Nucleus accumbens (tissue), 56 donors: ENCODE data around the gene MAST4.

Experiments
- DNase-seq, 56 donors: peaks; one replicate each; lab custom pipeline; 2025; lab: John Stamatoyannopoulos, UW

MAST4 gene

DNA sequence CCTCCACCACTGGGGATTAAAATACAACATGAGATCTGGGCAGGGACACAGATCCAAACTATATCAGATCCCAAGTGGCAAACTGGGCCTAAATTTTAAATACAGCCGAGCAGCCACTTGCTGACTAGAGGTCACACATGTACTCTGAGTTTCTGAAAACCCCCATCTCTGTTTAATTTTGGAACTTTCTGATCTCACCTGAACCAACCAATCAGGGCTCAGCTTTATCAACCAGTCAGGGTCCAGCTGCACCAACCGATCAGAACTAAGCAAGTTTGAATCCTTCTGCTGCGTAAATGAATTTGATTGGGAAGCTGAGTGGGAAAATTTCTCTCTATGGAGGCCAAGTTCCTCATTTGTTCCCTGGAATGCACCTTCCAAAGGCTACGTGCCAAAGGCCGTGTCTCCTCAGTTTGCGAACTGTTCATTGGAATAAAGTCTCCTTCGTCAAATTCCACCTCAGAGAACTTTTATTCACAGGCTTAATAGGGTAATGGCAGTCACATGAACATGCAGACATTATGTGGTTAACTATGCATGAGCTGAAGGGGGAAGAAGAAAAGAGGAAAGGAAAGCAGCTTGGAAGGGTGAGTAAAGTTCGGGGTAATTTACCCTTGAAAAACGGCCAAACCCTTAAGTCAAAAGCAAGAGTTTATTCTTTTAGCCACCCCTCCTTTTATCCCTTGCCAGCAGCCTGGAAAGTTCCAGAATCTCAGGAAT, 596.7 kb downstream of the MAST4 start:
- DNase-seq = peak in 3 of 56 donors; percentile 5 to 8 (median 6)

DNA sequence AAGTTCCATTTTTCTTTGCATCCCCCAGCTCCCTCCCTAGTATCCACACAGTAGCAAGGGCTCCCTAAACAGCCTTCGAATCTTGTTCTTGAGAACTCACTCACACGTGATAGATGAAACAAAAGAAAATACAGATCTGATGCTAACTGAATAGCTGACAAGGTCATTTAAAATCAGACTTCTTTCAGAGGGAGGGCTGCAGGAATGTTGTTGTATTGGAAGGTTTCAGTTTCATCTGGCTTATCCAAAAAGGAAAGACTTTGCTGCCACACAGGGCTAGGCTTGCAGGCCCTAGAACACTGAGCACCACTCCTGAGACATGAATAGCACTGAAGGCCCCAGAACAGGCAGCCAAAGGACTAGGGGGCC, 597.2 kb downstream of the MAST4 start:
- DNase-seq = peak in 2 of 56 donors; percentile 16 to 29

DNA sequence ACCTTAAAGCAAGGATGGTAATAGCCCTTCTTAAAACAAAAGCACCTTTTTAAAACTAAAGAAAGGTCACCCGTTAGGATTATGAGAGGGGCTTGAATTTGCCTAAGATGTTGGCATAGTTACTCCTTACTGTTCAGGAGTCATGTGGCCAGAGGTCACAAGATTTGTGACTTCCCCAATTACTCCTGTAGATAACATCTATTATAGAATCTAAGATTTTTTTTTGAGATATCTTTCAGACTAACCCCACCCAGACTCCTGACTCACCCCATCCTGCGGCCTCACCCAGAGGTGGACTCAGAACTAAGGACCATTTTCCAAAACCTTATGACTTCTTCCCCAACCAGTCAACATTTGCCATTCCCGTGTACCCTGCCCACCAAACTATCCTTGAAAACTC, 598.0 kb downstream of the MAST4 start:
- no peak for DNase-seq

- DNase-seq = peak in 3 of 56 donors; percentile 11 to 29 (median 17)
Measured at GRCh38 chr5:67195406-67196275, 599.4 kb downstream of the MAST4 start.

DNA sequence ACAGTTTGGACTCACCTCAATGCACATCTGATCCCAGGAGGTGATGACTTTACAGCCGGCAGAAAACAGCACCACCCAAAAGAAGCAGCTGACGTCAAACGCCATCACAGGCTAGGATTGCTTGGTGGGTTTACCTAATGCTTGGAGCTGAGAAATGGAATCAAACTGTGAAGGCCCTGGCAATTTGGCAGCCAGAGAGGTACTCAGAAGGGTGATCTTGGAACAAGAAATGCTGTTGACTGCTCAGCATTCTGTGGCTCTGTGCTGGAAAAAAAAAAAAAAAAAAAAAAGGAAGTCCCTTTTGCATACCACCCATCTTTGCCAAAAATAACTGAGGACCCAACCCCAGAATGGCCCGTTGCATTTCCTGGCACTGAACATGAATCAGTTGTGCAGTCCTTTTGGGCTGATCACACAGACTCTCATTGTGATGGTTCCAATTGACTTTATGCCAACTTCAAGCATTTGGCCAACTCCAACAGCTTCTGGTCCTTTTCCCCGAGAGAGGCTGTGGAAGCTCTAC, 600.4 kb downstream of the MAST4 start, which contains the start of gene CD180:
Gene CD180 (minus strand): TSS at position 263 of the 523 bp plus-strand sequence. CDS start 158 bp downstream, at position 105.
- peak in 45 of 56 donors; percentile 15 to 82 (median 57) for DNase-seq

- DNase-seq = no peak
Measured at GRCh38 chr5:67197536-67197935, 601.3 kb downstream of the MAST4 start.

DNA sequence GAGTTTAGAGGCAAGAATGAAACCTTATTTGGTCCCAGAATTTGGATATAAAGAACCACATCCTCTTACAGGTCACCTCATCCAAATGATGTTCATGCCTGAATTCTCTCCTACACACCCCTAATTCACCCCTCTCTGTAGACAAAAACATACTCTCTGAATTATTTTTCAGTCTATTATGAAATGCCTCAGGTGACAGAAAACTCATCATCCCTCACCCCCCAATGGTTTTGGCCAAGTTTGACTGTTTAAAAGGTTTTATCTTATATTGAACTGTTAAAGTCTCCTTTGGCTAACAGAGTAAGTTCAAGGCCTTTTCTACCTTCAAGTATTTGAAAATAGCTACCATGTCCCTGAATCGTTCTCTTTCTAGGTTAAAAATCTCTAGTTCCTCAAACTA, 602.7 kb downstream of the MAST4 start:
- DNase-seq = no peak

- no peak for DNase-seq
Measured at GRCh38 chr5:67199859-67200258, 603.7 kb downstream of the MAST4 start.

GRCh38 chr5:67200809-67201562, 604.8 kb downstream of the MAST4 start:
- DNase-seq = no peak

- DNase-seq = no peak
Measured at GRCh38 chr5:67201897-67202549, 605.8 kb downstream of the MAST4 start.

- no peak for DNase-seq
Measured at GRCh38 chr5:67202828-67203227, 606.6 kb downstream of the MAST4 start.

- DNase-seq = no peak
Measured at GRCh38 chr5:67203701-67204074, 607.5 kb downstream of the MAST4 start.

- no peak for DNase-seq
Measured at GRCh38 chr5:67204821-67205220, 608.6 kb downstream of the MAST4 start.

- no peak for DNase-seq
Measured at GRCh38 chr5:67205981-67206380, 609.8 kb downstream of the MAST4 start.

DNA sequence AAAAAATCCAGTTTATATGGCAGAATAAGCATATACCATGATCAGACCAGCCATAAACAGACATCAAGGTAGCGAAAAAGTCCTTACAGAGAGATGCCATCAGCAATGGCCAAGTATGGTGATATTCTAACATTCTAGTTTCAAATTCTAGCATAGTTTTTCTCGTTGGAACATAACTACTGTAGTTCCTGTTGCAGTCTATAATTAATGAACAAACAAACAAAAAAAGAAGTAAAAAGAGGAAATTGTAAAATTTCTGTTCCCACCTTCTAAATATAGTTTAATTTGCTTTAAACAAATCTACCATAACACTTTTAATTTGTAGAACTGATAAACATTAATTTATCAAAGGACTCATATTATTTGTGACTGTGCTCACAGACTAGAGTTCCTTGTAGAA, 610.3 kb downstream of the MAST4 start:
- DNase-seq = no peak

- no peak for DNase-seq
Measured at GRCh38 chr5:67206929-67207328, 610.7 kb downstream of the MAST4 start.

- no peak for DNase-seq
Measured at GRCh38 chr5:67208403-67208802, 612.2 kb downstream of the MAST4 start.

DNA sequence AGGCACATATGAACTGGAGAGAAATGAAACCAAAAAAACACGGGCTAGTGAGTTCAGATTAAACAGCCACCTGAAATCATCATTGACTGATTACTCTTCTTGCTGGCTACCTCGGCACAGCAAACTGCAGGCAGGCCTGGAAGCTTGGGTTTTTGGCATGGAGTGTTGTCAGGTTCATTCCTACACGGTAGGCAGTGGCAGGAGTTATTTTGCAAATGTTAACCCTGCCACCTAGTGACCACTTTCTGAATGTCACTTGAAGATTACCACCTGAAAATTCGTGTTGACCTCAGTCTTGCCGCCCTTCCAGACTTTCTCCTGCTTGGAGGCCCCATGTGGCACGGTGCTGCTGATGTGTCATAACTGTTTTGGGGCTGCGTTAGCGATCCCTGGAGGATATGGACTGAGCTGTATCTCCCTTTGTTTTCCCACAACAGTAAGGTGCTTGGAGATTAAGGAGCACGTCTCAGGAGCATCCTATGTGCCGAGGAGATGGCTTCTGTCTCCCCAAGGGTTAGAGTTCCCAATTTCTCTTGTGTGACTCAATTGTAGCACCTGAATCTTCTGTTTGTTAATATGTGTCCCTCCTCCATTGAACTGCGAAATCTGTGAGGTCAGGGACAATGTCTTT, 613.1 kb downstream of the MAST4 start:
- DNase-seq = peak in 46 of 56 donors; percentile 7 to 76 (median 38)

DNA sequence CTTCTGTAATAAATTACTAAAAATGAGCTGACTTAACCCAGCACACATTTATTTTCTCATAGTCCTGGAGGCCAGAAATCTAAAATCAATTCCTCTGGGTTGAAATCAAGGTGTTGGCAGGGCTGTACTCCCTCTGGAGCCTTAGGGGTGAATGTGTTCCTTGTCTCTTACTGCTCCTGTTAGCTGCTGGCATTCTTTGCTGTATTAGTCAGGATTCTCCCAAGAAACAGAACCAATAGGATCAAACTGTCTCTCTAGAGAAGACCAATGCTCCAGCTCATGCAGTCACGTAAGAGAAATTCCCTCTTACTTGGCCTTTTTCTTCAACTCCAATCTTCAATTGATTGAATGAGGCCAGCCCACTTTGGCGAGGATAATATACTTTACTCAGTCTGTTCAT, 615.7 kb downstream of the MAST4 start:
- DNase-seq = no peak

DNA sequence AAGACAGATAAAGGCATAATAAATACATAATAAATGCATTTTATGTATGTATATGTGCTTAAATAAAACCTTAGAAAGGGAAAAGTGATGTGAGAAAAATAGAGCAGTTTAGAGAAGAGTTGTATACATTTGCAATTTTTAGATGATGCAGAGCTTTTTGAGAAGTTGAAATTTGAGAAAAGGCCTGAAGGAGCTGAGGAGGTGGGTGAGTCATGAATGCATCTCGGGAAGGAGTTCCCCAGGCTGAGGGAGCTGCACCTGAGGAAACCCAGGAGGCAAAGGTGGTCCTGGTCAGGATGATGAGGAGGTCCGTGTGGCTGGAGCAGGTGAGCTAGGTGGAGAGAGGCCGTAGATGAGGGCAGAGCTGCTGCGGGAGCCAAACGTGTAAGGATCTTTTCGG, 617.8 kb downstream of the MAST4 start:
- no peak for DNase-seq
